HG03025 (cell line): ENCODE data around the gene RBBP8NL.

Experiments used
- ATAC-seq: cut with Tn5 transposase; IDR thresholded peaks from one replicate; pipeline ENCODE4 v1.9.1; 2021; ENCODE audit warnings: mild to moderate bottlenecking, moderate library complexity; ENCODE audit not compliant: unreplicated experiment, low FRiP score

The RBBP8NL gene

GRCh38 chr20:62427172-62428001 lies at the start of gene RBBP8NL:
TSS of gene RBBP8NL (minus strand) at chr20:62427539. CDS start at chr20:62419647, 7,892 bp downstream.
- ATAC-seq, result no peak

- ATAC-seq, result no peak
Observed at GRCh38 chr20:62476056-62476838, 48.9 kb upstream of the RBBP8NL start.

- no peak for ATAC-seq
Observed at GRCh38 chr20:62475772-62476055, 48.4 kb upstream of the RBBP8NL start, which contains the start of gene GATA5. TSS of gene GATA5 (minus strand) at chr20:62475995. CDS start at chr20:62475521, 474 bp downstream.

- no peak for ATAC-seq
Observed at GRCh38 chr20:62475027-62475771, 47.9 kb upstream of the RBBP8NL start.

- no peak for ATAC-seq
Observed at GRCh38 chr20:62474604-62475026, 47.3 kb upstream of the RBBP8NL start.

- no peak for ATAC-seq
Observed at GRCh38 chr20:62473717-62474603, 46.6 kb upstream of the RBBP8NL start.

- no peak for ATAC-seq
Observed at GRCh38 chr20:62472941-62473585, 45.7 kb upstream of the RBBP8NL start.

- ATAC-seq, result no peak
Observed at GRCh38 chr20:62472138-62472940, 45.0 kb upstream of the RBBP8NL start.

GRCh38 chr20:62470459-62470858 lies 43.1 kb upstream of the RBBP8NL start:
- no peak for ATAC-seq

- ATAC-seq, result no peak
Observed at GRCh38 chr20:62470001-62470400, 42.7 kb upstream of the RBBP8NL start.

- no peak for ATAC-seq
Observed at GRCh38 chr20:62469352-62469751, 42.0 kb upstream of the RBBP8NL start.

- ATAC-seq, result no peak
Observed at GRCh38 chr20:62466806-62467537, 39.6 kb upstream of the RBBP8NL start.

GRCh38 chr20:62466072-62466760 lies 38.9 kb upstream of the RBBP8NL start:
- no peak for ATAC-seq

GRCh38 chr20:62464990-62465389 lies 37.7 kb upstream of the RBBP8NL start:
- ATAC-seq, result no peak

- no peak for ATAC-seq
Observed at GRCh38 chr20:62464425-62464770, 37.1 kb upstream of the RBBP8NL start.

- ATAC-seq, result no peak
Observed at GRCh38 chr20:62463651-62464424, 36.5 kb upstream of the RBBP8NL start.
